NCI-H345 treated with DMSO at 0.1 percent for 48 hours (cell line): ENCODE results near the gene ATRN.

Experiments
- DNase-seq: peaks from one replicate; lab custom pipeline; 2025; ENCODE audit not compliant: unreplicated experiment; lab: John Stamatoyannopoulos, UW

The ATRN gene

DNA sequence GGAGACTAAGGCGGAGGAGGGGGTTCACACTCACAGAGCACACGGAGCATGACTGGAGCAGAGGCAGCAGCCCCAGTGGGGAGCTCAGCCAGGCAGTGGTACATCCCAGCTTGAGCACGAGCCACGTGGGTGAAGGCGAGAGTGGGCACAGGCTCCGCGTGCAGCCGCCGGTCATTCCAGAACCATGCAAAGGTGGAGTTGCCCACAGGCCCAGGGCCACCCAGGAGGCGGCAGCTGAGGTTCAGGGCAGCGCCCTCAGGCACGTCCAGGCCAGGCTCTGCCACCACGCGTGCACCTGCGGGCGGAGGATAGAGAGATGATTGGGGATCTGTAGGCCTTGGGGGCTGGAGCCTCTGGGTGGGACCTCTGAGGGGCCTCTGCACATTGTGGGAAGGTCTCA, 220.5 kb downstream of the ATRN start:
- no peak for DNase-seq

DNA sequence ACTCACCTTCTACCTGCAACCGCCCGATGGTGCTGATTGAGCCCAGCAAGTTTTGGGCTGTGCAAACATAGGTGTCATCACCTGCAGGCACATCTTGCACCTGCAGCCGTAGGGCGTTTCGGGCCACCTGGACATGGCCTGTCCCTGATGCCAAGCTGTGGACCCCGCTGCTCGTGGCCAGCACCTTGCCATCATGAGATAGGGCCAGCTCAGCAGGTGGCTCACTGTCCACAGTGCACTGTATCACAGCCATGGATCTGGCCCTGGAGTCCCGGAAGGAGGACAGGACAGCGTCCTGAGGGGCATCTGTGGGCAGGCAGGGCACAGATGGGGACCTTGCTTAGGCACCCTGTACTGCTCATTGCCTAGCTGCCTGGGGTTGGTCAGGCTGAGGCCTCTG, 221.1 kb downstream of the ATRN start:
- DNase-seq, result no peak

DNA sequence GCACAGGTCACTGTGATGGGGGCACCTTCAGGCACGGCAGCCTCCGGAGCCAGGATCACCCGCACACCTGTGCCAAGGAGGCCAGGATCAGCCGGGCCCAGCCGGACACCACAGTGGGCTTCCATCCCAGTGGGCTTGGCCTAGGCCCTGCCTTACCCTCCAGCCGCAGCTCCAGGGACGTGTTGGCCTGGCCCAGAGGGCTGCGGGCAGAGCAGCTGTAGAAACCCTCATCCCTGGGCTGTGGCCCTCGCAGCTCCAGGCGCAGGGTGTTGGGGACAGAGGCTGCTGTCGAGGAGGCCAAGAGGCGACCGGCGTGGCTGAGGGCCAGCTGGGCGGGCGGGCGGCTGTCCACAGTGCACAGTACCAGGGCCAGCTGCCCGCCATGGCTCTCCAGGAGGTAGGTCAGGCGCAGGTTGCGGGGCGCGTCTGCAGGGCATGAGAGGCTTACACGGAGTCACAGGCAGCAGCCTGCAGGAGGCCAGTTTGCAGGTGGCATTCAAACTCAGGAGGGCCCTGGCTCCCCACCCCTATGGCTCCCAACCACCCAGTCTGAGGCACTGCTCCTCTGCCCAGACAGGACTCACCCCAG, 222.0 kb downstream of the ATRN start:
- DNase-seq, result no peak

GRCh38 chr20:3693376-3693775, 222.6 kb downstream of the ATRN start:
- DNase-seq, result no peak

DNA sequence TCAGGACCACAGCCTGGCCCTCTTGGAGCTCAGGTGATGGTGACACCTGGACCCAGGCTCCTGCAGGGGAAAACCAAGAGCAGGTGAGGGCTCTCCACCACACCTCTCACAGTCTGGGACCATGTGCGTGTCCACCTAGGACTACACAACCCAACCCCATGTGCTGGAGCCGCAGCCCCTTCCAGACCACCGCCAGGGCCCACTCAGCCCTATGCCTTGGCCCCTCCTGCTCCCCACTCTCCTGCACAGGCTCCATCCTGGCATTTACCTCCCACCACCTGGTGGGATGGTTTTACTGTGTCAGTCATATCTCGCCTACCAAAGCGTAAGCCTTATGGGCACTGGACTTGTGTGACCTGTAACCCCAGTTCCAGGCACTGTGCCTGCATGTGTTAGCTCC, 224.0 kb downstream of the ATRN start:
- DNase-seq, result no peak

- DNase-seq, result no peak
These were observed 225.4 kb downstream of the ATRN start for GRCh38 chr20:3696200-3696599.

DNA sequence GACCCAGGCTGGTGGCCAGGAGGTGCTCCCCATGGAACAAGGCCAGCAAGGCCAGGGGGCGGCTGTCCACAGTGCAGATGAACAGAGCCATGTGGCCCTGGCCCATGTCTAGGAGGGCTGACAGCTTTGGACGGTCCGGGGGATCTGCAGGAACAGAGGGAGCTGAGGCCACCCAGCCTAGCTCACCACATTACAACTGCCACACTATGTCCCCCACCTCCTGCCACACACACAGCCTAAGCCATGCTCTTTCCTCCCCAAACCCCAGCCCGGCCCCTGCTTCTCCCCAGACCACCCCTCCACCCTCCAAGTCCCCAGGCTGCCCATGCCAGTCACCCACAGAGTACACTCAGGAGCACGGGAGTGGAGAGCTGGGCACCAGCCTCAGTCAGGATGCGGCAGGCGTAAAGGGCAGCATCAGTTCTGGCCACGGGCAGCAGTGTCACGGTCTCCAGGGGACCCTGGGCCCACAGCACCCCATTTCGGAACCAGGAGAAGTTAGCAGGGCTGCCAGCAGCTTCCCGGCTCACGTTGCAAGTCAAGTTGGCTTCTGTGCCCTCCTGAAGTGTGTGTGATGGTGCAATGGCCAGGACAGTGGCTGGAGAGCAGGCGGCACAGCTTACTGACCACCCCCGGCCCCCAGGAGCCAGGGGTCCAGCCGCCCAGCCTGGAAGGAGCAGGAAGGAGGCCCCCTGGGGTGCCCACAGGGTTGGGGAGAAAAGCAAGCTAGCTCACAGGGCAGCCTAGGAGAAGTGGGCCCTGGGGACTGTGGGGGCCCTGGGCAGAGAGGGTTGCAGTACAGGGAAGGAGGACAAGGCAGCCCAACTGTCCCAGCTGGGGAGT, 226.1 kb downstream of the ATRN start:
- DNase-seq, result no peak

DNA sequence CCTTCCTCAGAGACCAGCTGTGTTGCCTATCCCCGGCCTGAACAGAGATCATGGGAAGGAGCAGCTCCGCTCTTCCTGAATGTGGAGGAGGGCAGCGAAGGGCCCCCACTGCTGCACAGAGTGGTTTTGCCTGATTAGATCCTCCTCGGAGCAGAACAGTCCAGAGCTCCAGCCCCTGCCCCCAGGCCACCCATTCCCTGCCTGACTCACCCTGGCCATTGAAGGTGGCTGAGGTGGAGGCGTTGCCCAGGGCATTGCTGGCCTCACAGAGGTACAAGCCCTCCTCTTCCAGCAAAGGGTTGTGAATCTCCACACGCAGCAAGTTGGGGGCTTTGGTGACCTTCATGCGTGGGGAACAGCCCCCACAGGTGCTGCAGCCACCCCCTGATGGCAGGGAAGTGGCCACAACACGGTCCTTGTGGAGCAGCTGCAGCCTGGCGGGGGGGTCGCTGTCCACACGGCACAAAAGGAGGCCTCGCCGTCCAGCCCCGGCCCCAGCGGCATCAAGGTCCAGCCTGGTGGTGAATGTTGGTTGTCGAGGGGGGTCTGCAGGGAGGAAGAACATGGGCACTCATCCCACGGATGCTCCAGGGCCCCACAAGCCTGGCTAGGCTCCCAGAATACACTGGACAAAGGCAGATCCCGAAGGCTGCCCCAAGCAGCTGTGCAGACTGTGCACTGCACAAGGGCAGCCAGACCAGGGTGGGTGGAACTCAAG, 226.9 kb downstream of the ATRN start:
- no peak for DNase-seq

DNA sequence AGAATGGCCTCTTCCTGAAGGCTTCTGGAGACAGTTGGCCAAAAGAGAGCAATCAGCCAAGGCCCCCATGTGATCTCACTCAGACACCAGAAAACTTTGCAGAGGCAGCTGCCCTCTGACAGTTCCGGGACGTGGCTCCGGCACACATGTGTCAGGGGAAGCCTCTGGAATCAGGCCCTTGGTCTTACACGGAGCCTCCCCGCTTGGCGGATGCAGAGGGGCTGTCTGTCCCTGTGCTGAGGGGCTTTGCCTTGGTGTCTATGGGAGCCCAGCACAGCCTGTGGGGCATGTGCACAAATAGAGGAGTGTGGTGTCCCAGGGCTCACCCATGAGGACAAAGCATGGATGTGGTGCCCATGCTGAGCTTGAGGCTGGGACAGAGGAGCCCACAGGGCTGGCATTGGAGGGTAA, 227.8 kb downstream of the ATRN start:
- DNase-seq, result no peak

GRCh38 chr20:3699037-3699436, 228.2 kb downstream of the ATRN start:
- DNase-seq, result no peak
